NCI-H146 treated with DMSO at 0.1 percent for 48 hours (cell line): ENCODE results near the gene ASB14.

ENCODE experiments used
- DNase-seq: peaks from one replicate; lab custom pipeline; 2025; ENCODE audit not compliant: unreplicated experiment; lab: John Stamatoyannopoulos, UW

Gene ASB14

GRCh38 chr3:57261119-57261518 lies 31.4 kb downstream of the ASB14 start:
- DNase-seq = no peak

GRCh38 chr3:57257678-57258077 lies 34.8 kb downstream of the ASB14 start:
- no peak for DNase-seq

- DNase-seq = no peak
Measured at GRCh38 chr3:57256844-57257243, 35.6 kb downstream of the ASB14 start.

- DNase-seq = no peak
Measured at GRCh38 chr3:57252404-57252803, 40.1 kb downstream of the ASB14 start.

- DNase-seq = no peak
Measured at GRCh38 chr3:57244946-57245345, 47.5 kb downstream of the ASB14 start.

- no peak for DNase-seq
Measured at GRCh38 chr3:57234613-57235575, 57.6 kb downstream of the ASB14 start.

- no peak for DNase-seq
Measured at GRCh38 chr3:57233799-57234198, 58.7 kb downstream of the ASB14 start.

GRCh38 chr3:57230006-57230405 lies 62.5 kb downstream of the ASB14 start:
- no peak for DNase-seq

GRCh38 chr3:57227930-57228751 lies 64.3 kb downstream of the ASB14 start:
- no peak for DNase-seq

GRCh38 chr3:57227204-57227929 lies 65.1 kb downstream of the ASB14 start, which contains the start of gene APPL1:
APPL1 (plus strand) TSS chr3:57227729; CDS start chr3:57227884, 155 bp downstream.
- peak; percentile 75 for DNase-seq

- DNase-seq = no peak
Measured at GRCh38 chr3:57226176-57226575, 66.3 kb downstream of the ASB14 start.

- no peak for DNase-seq
Measured at GRCh38 chr3:57224856-57225255, 67.6 kb downstream of the ASB14 start.

GRCh38 chr3:57221883-57222282 lies 70.6 kb downstream of the ASB14 start:
- peak; percentile 21 for DNase-seq
